Occipital lobe (tissue), 2 donors: Measurements from ENCODE around the gene GPC1. TPM values are rescaled to one million over a fixed set of nuclear protein-coding genes. Genes with fewer than 3 reads are reported as not detected.
A peak's percentile ranks its signal among the peaks of the same experiment; 100 is the strongest.

Experiments used
- DNase-seq: peaks from one replicate; lab custom pipeline; 2025; lab: John Stamatoyannopoulos, UW
- total RNA-seq: library from RNA; depleted of rRNA; stranded (reverse); fragments of >200 nt; gene quantifications from one replicate; pipeline ENCODE4 v1.2.3, GENCODE V29; 2014

The GPC1 gene
- total RNA-seq, 1 donor from 2014 or later, result 37.3 TPM

GRCh38 chr2:240429341-240429871 is 6.1 kb upstream of the GPC1 start:
- DNase-seq, result no peak

GRCh38 chr2:240429872-240430491 is 5.5 kb upstream of the GPC1 start:
- DNase-seq, result no peak

- DNase-seq, result no peak
Observed at GRCh38 chr2:240430595-240430994, 4.9 kb upstream of the GPC1 start.

DNA sequence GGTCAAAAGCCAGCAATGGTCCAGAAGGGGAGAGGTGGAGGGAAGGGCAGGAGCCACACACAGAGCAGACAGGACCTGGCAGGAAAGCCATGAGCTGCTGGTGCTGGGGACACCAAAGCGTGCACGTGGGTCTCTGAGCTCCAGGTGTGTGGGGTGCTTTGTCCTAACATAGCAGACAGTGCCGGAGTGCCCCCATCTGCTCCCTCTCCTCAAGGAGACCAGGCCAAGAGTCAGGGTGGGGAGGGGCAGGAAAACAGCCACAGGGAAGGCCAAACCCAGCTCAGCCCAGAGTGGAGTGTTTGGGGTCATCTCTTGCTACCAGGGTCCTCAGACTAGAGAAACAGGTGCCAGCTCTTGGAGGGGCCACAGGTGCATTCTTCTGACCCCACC is 4.2 kb upstream of the GPC1 start:
- no peak for DNase-seq

DNA sequence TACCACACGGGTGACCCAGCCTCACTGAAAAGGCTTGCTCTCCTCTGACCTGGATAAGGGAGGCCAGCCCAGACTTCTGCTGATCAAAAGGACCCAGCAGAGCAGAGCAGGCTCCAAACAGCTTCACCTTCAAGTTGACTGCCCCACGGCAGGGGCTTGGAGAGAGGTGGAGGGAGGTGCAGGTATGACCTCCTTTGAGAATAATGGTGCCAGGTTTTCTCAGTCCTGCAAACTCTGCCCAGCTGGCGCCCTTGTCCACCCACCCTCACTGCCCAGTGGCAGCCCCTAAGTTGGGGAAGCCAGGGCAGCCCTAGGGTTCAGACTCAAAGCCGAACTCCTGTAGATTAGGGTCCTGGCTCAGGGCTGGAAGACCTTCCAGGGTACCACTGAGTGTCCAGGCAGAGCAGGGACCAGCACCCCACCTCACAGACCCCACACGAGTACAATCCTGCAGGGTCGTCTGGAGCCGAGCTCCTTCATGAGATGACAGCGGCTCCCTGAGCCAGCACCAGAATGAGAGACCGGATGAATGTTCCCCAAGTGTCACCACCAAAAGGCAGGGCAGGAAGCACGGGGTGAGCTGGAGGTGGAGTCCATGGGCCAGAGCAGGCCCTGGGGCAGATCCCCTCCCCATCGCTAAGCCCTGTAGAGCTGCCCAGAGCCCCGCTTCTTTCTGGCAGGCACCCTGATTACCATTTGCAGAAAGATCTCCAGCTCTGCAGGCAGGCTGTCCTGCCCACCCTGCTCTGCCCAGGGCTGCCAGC is 3.6 kb upstream of the GPC1 start:
- no peak for DNase-seq

DNA sequence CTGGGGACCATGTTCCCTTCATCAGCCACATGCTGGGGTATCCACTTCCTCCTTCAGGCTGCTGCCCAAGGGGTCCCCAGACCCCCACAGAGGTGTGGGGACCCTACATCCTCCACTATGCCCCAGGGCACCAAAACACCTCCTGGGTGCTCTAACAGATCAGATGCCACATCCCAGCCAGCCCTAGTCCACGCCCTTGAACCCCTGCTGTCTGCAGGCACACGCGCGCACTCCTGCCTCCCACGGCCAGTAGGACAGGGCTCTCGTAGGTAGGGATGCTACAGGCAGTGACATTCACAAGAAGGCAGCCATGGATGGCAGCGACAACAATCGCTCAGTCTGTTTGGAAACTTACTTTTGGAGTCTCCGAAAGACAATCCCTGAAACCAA is 3.0 kb upstream of the GPC1 start:
- DNase-seq, result no peak

- no peak for DNase-seq
Observed at GRCh38 chr2:240432820-240433801, 2.4 kb upstream of the GPC1 start.

DNA sequence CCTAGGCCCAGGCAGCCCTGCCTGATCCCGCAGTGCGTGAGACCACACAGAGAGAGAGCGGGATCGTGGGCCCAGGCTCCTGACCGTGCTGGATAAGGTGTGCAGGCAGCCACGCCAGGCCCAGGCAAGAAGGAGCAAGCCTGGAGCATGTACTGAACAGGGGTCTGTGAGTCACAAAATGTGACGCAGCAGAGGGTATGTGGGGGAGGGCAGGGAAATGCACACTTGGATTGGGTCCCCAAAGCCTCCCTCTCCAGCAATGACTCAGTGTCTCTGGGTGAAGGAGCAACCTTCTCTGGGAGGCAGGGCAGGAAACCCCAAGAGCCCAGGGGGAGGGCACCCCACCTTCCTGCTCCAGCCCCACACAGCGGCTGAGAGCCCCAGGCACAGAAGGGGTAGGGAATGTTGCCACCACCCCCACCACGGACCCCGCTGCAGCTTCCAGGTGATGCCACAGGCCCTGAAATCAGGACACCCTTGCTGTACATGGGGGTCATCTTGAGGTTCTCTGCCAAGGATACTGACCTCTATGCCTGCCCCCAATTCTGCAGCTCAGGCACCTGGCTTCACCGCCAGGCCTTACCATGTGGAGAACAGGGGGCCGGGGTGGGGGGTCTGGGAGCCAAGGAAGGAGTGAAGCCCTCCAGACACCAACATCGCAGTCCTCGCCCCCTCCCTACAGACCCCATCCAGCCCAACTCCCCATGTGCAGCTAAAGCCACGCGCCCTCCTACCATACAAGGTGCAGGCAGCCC is 1.3 kb upstream of the GPC1 start:
- peak; percentile 55 for DNase-seq

DNA sequence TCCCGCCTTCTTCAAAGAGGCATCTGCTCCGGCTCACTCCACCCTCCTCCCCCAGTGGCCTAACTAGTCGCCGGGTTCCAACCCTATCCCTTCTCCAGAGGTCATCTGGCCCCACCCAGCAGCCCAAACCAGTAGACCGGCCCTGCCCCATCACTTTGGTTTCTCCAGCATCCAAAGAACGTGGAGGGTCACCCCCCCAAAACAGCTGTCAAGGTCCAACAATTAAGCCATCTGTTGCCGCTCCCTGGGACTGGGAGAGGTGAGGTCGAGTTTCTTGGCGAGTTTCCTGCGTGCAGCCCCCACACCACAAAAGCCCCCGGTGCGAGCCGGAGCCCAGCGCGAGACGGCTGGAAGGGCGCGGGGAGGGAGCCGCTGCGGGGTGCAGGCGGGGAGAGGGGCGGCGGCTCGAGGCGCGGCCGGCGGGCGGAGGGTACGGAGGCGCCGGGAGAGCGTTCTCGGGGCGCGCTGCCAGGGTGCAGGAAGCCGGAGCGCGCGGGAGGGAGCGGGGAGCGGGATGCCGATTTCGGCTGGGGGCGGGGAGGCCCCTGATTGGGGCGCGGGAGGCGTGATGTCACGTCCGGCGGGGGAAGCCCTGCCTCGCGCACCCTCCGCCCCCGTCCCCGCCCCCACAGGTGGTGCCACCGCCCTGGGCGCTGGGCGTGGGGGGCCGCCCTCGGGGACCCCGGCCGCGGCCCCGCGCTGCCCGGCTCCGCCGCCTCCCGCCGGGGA is 571 bp upstream of the GPC1 start:
- DNase-seq, result peak; percentile 78

DNA sequence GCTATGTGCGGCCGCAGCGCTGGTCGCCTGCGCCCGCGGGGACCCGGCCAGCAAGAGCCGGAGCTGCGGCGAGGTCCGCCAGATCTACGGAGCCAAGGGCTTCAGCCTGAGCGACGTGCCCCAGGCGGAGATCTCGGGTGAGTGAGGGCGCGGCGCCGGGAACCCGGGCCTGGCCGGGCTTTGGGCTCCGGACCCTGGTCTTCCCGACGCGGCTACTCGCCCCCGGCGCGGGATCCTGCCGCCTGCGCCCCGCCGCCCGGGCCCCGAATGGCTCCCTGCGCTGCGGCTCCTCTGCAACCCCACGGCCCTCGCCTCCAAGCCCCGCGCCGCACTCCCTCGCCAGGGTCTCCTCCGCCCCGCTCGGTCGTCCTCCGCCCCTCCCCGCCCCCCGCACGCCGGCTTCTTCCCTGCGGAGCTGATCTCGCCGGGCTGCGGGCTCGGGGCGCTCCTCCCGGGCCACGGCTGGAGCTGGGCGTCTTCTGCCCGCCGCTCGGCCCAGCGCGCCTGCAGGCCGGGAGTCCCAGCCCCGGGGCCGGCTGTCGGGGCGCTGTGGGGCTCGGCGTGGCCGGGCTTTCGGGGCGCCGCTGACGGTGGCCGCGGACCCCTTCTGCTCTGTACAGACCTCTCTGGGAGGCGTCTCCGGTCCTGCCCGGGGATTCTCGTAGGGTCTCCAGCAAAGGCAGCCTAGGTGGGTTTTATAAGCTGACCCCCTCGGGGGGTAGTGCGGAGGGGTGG is 652 bp downstream of the GPC1 start:
- DNase-seq, result no peak

- no peak for DNase-seq
Observed at GRCh38 chr2:240436683-240437550, 1.5 kb downstream of the GPC1 start.

GRCh38 chr2:240437551-240437860 is 2.0 kb downstream of the GPC1 start:
- no peak for DNase-seq

- DNase-seq, result peak; percentile 61
Observed at GRCh38 chr2:240437861-240438809, 2.7 kb downstream of the GPC1 start.

GRCh38 chr2:240438810-240439697 is 3.6 kb downstream of the GPC1 start:
- no peak for DNase-seq

DNA sequence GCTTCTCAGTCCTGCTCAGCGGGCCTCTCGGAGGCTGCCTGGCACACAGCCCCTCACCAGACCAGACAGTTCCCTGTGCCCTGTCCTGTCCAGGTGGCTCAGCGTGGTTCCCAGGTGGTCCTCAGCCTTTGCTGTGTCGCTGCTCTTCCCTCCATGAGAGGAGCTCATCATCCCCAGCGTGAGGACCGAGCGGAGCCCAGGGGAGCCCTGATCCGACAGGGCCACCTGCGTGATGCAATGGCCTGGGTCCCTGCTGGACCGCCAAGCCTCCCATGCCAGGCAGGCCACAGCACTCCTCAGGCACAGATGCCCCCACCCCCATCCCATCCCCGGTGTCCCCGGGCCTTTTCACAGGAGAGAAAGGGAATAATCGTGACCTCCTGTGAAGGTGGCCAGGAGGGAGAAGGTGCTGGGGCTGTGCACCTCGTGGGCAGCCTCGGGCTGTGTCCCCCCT is 4.3 kb downstream of the GPC1 start:
- no peak for DNase-seq

DNA sequence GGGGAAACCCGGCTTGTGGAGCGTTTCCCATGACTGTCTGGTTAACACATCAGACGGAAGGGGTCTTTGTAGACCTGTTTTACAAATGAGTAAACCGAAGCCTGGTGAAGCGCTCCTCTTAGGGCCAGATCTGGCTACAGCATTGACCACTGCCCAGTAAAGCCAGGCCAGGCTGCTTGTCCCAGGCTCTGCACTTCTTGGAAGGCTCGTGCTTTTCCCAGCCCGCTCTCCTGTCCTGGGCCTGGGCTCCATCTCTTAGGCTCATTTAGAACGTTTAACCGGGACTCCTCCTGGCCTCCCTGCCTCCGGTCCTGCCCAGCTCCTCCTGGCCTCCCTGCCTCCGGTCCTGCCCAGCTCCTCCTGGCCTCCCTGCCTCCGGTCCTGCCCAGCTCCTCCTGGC is 4.8 kb downstream of the GPC1 start:
- no peak for DNase-seq
